Ovary (tissue), 3 donors: ENCODE results near the gene ETNK1.

Experiments used
- CTCF ChIP-seq, 3 donors: fragments of 450-650 bp in 2 of 3; fragments of 200-600 bp in 1 of 3; IDR thresholded peaks; one replicate each; pipeline versions ENCODE4 v1.5.1 to v1.8.0; 2016 to 2022; ENCODE audit warnings: antibody characterized with exemption in 3 of 3, mild to moderate bottlenecking in 1 of 3
- EP300 ChIP-seq: sonication (generic); formaldehyde crosslinking; IDR thresholded peaks from one replicate; pipeline ENCODE4 v1.6.1; 2017; ENCODE audit warnings: antibody characterized with exemption
- POLR2A ChIP-seq: fragments of 450-650 bp; IDR thresholded peaks from one replicate; pipeline ENCODE4 v1.6.1; 2017; ENCODE audit warnings: antibody characterized with exemption, mild to moderate bottlenecking, moderate library complexity
- donor health status: DM: no; HTN: no; CAD: no.

- TF ChIP-seq CTCF (IDR thresholded peaks at IDR 0.05): no peak
- TF ChIP-seq POLR2A: no peak
- TF ChIP-seq EP300: no peak
These were observed 1.4 kb downstream of the ETNK1 start for GRCh38 chr12:22626406-22626805.
